T-helper 17 cell (primary cell): Measurements from ENCODE around the gene THUMPD3. TPM values are rescaled to one million over a fixed set of nuclear protein-coding genes. Genes with fewer than 3 reads are reported as not detected.

ENCODE experiments used
- ATAC-seq: fragments of 150-1000 bp; cut with Tn5 transposase; 2 replicates; pipeline ENCODE4 v1.10.0; 2021; ENCODE audit warnings: mild to moderate bottlenecking, moderate library complexity
- DNase-seq, 3 donors: peaks; one replicate each; pipeline versions ENCODE4 v3.0.0 to v3.0.0-alpha.2; 2020 to 2021
- H3K9me3 ChIP-seq: one replicate; pipeline ENCODE4 v1.7.0; 2013; ENCODE audit warnings: low read length, mild to moderate bottlenecking; ENCODE audit not compliant: control insufficient read depth, poor library complexity, severe bottlenecking
- H3K27ac Mint-ChIP-seq: one replicate; pipeline ENCODE4 v1.8.0; 2022; ENCODE audit warnings: mild to moderate bottlenecking, moderate library complexity, mixed read lengths
- H3K27me3 Mint-ChIP-seq: one replicate; pipeline ENCODE4 v1.8.0; 2022; ENCODE audit warnings: mixed read lengths
- H3K36me3 Mint-ChIP-seq: one replicate; pipeline ENCODE4 v1.8.0; 2022; ENCODE audit warnings: low read depth, mixed read lengths
- H3K4me1 Mint-ChIP-seq: one replicate; pipeline ENCODE4 v1.8.0; 2022; ENCODE audit warnings: mild to moderate bottlenecking, mixed read lengths
- H3K4me3 Mint-ChIP-seq: one replicate; pipeline ENCODE4 v1.8.0; 2022; ENCODE audit warnings: mild to moderate bottlenecking, moderate library complexity, mixed read lengths
- total RNA-seq, 4 donors: library from RNA in 2 of 4; stranded (reverse) in 2 of 4; gene quantifications; one replicate each; pipeline ENCODE4 v1.2.3 and lab custom pipeline; 2022 to 2026

The THUMPD3 gene
- total RNA-seq, 2 donors from 2014 or later = 36.9 to 50.3 TPM

DNA sequence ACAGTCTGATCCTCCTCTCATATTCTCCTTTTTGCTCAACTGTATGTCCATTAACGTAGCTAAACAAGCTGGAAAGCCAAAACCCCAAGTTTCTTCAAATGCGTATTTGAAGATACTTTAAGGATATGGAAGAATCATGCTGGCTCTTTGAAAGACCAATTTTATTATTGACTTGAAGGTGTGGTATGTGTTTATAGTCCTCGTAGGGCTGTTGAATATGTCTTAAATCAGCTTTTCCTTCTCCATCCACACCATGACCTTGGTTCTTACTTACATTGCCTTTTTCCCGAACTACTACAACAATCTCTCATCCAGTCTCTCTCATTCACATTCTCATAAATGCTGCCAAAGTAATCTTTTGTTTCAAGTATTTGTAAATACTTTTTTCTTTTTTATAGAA, 19.7 kb upstream of the THUMPD3 start:
- no peaks in the 10 kb centered on the region for H3K9me3 ChIP-seq
- no peak overlapping the region for H3K4me3 Mint-ChIP-seq
- peaks cover 4% of the 10 kb centered on the region for H3K27me3 Mint-ChIP-seq
- peak overlapping the region; percentile 12 for H3K27ac Mint-ChIP-seq
- ATAC-seq (no peak), DNase-seq (no peak)
- no peaks in the 10 kb centered on the region for H3K36me3 Mint-ChIP-seq
- H3K4me1 Mint-ChIP-seq = no peaks in the 10 kb centered on the region

DNA sequence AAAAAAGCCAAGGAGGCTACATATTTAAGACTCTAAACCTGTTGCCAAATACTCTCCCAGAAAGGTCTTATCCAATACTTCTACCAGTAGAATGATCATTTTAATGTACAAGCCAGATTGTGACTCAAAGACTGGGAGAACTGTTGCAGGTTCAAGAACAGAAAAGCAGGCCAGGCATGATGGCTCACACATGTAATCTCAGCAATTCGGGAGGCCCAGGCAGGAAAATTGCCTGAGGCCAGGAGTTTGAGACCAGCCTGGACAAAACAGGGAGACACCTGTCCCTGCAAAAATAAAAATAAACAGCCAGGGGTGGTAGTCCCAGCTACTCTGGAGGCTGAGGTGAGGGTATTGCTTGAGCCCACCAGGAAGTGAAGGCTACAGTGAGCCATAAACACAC, 17.8 kb upstream of the THUMPD3 start:
- Mint-ChIP-seq H3K36me3 (no peaks in the 10 kb centered on the region), H3K4me3 (no peak overlapping the region), H3K4me1 (no peaks in the 10 kb centered on the region), H3K27ac (no peak overlapping the region), H3K27me3 (no peaks in the 10 kb centered on the region)
- ATAC-seq (no peak), DNase-seq (no peak)
- H3K9me3 ChIP-seq = no peaks in the 10 kb centered on the region

DNA sequence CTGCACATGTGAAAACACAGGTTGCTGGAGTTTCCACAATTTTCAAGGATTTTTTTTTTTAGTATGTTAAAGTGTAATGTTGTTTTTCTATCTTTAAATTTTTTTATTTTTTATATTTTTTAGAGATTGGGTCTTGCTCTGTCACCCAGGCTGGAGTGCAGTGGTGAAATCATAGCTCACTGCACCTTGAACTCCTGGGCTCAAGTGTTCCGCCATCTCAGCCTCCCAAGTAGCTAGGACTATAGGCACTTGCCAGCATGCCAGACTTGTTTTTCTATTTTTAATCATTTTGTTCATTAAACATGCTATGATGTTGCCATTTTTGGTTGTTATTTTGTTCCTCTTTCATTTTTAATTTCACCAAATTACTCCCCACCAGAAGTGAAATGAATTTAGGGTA, 16.7 kb upstream of the THUMPD3 start:
- Mint-ChIP-seq H3K4me3 (no peak overlapping the region), H3K4me1 (no peaks in the 10 kb centered on the region), H3K36me3 (no peaks in the 10 kb centered on the region), H3K27ac (no peak overlapping the region), H3K27me3 (no peaks in the 10 kb centered on the region)
- DNase-seq (no peak), ATAC-seq (no peak)
- H3K9me3 ChIP-seq = no peaks in the 10 kb centered on the region

DNA sequence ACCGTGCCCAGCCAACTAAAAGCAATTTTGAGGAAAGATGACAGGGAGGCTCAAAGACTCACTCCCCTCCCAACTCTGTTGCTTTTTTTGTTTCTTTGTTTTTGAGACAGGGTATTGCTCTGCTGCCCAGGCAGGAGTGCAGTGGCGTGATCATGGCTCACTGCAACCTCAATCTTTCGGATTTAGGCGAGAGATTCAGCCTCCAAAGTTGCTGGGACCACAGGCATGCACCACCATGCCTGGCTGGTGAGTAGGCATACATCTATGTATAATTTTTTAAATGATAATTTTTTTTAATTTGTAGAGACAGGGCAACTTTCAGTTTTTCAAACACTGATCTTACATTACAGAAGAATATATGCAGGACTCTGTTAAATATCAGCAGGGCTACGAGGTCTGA, 15.8 kb upstream of the THUMPD3 start:
- H3K9me3 ChIP-seq = no peaks in the 10 kb centered on the region
- no peaks in the 10 kb centered on the region for H3K27me3 Mint-ChIP-seq
- no peaks in the 10 kb centered on the region for H3K4me1 Mint-ChIP-seq
- no peak overlapping the region for H3K27ac Mint-ChIP-seq
- ATAC-seq (no peak), DNase-seq (no peak)
- no peaks in the 10 kb centered on the region for H3K36me3 Mint-ChIP-seq
- no peak overlapping the region for H3K4me3 Mint-ChIP-seq

DNA sequence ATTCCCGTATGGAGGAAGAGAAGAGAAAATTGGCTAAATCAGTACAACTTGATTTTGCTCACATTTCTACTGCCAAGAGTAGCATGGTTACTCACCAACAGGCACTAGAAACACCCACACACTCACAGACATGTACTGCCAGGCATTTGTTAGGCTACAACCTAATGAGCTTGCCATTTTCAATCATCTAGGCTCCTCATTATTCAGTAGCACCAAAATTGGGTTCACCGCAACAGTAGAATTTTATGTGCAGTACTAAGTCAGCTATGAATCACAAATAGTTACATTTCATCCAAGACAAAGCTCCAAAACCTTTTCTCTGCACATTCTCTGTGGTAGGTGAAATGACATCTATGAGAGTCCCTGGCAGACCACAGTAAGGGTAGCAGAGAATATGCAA, 15.0 kb upstream of the THUMPD3 start:
- H3K27me3 Mint-ChIP-seq = no peaks in the 10 kb centered on the region
- no peak overlapping the region for H3K27ac Mint-ChIP-seq
- no peaks in the 10 kb centered on the region for H3K36me3 Mint-ChIP-seq
- ATAC-seq (no peak), DNase-seq (no peak)
- H3K4me1 Mint-ChIP-seq = no peaks in the 10 kb centered on the region
- no peaks in the 10 kb centered on the region for H3K9me3 ChIP-seq
- no peak overlapping the region for H3K4me3 Mint-ChIP-seq

DNA sequence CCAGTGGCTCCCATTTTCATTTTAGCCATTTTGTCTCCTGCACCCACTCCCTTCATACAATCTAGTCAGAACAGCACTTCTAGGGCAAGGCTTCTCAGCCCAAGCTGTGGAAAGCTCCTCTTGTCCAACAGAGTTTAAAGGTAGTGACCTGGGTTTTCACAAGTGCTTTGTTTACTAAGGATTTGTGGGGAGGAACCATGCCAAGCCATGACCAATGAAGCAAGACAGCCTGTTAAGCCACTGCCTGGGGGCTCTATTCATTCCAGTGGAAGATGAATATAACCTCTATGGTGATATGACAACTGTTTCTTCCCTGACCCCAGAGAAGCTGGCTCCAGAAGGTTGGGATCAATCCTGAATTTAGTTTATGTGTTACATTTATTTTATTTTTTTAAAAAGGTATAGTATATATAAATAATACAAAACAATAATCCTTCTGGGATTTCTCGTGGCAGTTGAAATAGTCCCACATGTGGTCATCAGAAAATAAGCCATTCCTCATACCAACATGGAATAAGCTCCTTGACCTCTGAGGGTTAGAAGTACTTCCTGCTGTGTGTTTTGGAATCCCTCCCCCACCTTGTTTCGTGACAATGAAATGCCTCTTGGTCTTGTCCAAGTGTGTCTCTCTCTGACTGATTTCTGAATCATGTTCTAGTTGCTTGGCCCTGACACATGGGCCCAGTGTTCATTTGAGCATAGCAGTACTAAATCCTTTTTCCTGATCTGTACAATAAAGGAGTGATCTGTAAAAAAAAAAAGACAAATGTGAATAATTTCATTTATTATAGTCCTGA, 13.3 kb upstream of the THUMPD3 start:
- H3K27ac Mint-ChIP-seq = no peak overlapping the region
- no peaks in the 10 kb centered on the region for H3K27me3 Mint-ChIP-seq
- H3K4me3 Mint-ChIP-seq = no peak overlapping the region
- H3K36me3 Mint-ChIP-seq = no peaks in the 10 kb centered on the region
- ATAC-seq (no peak), DNase-seq (no peak)
- H3K9me3 ChIP-seq = no peaks in the 10 kb centered on the region
- peaks cover 10% of the 10 kb centered on the region for H3K4me1 Mint-ChIP-seq

DNA sequence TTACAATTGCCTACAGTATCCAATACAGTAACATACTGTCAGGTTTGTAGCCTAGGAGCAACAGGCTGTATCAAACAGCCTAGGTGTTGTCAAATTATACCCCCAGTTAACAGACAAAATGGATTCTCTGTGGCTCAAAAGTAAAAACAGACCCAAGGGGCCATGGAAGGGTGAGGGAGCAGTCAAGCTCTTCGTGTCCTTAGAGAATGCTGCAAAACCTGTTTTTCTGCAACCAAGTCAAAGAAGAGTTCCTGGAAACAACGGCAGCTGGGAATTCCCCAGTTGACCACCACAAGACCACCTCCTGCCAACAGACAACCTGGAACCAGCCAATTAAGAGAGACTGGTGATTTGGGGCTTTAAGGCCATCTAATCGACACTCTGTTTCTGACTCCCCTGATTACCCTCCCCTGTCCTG, 11.1 kb upstream of the THUMPD3 start:
- DNase-seq (no peak), ATAC-seq (no peak)
- H3K27me3 Mint-ChIP-seq = no peaks in the 10 kb centered on the region
- H3K4me1 Mint-ChIP-seq = peaks cover 19% of the 10 kb centered on the region
- H3K4me3 Mint-ChIP-seq = no peak overlapping the region
- no peak overlapping the region for H3K27ac Mint-ChIP-seq
- H3K36me3 Mint-ChIP-seq = no peaks in the 10 kb centered on the region
- H3K9me3 ChIP-seq = no peaks in the 10 kb centered on the region

DNA sequence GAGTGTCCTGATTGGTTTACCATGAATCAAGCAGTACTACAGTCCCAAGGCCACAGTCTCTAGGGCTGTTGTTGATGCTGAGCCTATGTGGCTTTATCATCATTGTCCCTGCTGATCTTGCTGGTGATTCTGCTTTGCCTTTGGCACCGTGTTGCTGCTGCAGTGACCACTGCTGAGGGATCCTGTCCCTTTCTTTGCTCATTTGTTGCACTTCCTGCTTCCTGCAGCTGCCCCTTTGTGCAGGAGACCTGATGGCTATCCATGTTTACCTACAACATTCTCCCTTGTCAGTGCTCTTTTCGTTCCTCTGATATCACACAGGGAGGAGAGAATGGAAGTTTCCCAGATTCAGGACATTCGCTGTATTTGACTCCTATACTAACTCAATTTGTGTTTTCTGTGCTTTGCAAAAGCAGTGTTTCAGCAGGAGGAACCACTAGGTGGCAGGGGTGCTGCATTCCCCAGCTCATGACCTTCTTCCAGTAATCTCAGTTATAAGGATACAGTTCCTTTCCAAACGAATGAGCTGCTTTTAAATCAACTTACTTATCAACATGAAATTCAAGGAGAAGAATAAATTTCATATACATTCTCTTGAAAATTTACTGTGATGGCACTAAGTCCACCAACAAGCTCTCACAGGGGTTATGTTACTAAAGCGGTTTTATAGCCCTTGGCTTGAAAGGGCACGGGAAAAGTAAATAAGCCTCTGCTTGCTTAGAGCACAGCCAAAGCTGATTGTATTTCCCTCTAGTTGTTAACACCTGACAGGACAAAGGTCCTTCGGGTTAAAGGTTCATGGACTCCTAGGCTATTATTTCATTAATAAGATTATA, 9.7 kb upstream of the THUMPD3 start:
- peak; percentile 77 for ATAC-seq
- H3K36me3 Mint-ChIP-seq = no peaks in the 10 kb centered on the region
- no peak overlapping the region for H3K4me3 Mint-ChIP-seq
- H3K4me1 Mint-ChIP-seq = peaks cover 19% of the 10 kb centered on the region
- peak overlapping the region; percentile 85 for H3K27ac Mint-ChIP-seq
- H3K27me3 Mint-ChIP-seq = no peaks in the 10 kb centered on the region
- DNase-seq = peak; percentile 27 to 47 (median 37)
- H3K9me3 ChIP-seq = no peaks in the 10 kb centered on the region

DNA sequence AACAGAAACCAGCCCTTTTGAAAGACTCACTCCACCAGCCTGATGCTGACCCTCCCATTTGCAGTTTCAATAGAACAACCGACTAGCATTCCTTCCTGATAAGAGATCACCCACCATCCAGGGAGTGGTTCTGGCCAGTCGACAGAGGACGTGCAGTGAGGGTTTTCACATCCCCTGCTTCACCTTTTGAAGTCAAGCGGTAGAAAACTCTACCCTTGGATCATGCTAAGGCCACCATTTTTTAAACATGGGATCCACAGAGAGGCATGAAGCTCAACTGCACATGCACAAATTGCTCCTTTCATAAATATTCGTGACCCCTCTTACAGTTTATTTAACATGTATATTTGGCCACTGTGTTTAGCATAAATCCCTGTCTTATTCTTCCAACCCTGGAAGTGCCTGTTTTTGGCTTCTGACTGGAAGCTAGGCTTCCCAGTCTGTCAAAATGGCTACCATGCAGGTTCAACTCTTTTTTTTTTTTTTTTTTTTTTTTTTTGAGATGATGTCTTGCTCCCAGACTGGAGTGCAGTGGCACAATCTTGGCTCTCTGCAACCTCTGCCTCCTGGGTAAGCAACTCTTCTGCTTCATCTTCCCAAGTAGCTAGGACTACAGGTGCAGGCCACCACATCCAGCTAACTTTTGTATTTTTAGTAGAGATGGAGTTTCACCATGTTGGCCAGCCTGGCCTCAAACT, 1.0 kb upstream of the THUMPD3 start:
- H3K9me3 ChIP-seq = no peaks in the 10 kb centered on the region
- Mint-ChIP-seq H3K4me1 (peaks cover 8% of the 10 kb centered on the region), H3K27ac (peak overlapping the region; percentile 98), H3K4me3 (no peak overlapping the region), H3K27me3 (no peaks in the 10 kb centered on the region), H3K36me3 (peaks cover 3% of the 10 kb centered on the region)
- DNase-seq (no peak), ATAC-seq (no peak)

DNA sequence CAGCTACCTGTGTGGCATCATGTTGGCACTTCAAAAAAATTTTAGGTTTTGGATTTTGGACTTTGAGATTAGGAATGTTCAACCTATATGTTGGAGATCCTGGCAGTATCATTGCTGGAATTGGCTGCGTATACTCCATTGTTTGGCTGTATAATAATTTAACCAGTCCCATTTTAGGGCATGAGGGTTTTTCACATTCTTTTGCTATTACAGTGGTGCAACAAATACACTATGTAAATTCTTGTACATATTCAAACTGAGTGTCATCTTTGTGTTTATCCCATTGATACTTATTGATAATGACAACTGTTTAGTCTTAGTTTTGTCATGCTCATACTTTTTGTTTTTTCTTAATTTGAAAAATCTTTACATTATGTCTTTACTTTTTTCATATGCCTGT, 6.7 kb downstream of the THUMPD3 start:
- ATAC-seq = no peak
- peaks cover 6% of the 10 kb centered on the region for H3K36me3 Mint-ChIP-seq
- H3K9me3 ChIP-seq = no peaks in the 10 kb centered on the region
- no peak overlapping the region for H3K27ac Mint-ChIP-seq
- H3K4me1 Mint-ChIP-seq = peaks cover 13% of the 10 kb centered on the region
- H3K27me3 Mint-ChIP-seq = no peaks in the 10 kb centered on the region
- no peak for DNase-seq
- H3K4me3 Mint-ChIP-seq = no peak overlapping the region

DNA sequence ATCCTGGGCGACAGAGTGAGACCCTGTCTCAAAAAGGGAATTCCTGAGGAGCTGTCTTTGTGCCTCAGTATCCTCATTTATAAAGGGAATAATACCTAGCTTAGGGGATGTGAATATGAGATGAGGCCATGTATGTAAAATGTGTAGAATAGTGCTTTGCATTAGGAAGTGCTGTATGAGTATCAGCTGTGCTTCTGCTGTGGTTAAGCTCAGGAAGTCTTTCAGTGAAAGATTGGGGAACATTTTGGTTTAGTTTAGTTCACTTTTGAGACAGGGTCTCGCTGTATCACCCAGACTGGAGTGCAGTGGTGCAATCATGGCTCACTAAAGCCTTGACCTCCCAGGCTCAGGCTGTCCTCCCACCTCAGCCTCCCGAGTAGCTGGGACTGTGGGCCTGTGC, 10.6 kb downstream of the THUMPD3 start:
- DNase-seq = no peak
- Mint-ChIP-seq H3K27ac (no peak overlapping the region), H3K4me3 (no peak overlapping the region), H3K4me1 (peaks cover 25% of the 10 kb centered on the region), H3K27me3 (no peaks in the 10 kb centered on the region), H3K36me3 (peaks cover 17% of the 10 kb centered on the region)
- ATAC-seq = peak; percentile 39
- H3K9me3 ChIP-seq = no peaks in the 10 kb centered on the region

DNA sequence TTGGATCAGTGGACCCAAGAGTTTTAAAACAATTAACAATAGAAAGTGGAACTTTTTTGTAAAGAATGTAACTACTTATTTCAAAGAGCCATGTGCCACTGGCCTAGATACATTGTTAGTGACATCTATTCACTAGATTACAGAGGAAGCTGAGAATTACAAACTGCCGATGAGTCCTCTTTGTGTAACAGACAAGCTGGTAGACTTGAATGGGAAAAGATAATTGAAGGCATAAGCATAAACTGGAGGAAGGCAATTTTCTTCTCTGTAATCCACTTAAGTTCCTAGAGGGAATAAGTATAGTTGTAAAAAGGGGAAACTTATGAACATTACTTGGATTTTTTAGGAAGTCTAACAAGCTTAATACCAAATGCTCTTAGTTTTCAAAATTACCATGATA, 15.1 kb downstream of the THUMPD3 start:
- ATAC-seq = no peak
- H3K4me3 Mint-ChIP-seq = no peak overlapping the region
- H3K27me3 Mint-ChIP-seq = no peaks in the 10 kb centered on the region
- peak overlapping the region; percentile 51 for H3K27ac Mint-ChIP-seq
- DNase-seq = no peak
- H3K9me3 ChIP-seq = no peaks in the 10 kb centered on the region
- peaks cover 13% of the 10 kb centered on the region for H3K36me3 Mint-ChIP-seq
- peaks cover 19% of the 10 kb centered on the region for H3K4me1 Mint-ChIP-seq

DNA sequence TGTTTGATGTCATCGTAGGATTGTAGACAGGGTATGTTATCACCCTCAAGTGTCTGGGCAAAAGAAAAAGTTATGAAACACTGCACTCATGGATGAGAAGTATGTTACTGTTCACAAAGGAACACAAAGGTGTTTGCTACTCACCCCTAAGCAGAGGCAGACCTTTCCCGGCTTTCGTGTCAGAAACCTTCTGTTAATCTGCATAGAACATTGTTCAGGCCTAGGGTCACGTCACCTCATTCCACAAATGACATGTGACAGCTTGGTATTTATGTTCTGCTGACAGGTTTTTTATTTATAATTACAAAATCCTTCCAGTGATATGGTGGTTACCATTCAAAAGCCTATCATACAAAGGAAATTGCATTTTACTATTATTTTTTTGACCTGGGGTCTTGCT, 16.5 kb downstream of the THUMPD3 start:
- no peak overlapping the region for H3K4me3 Mint-ChIP-seq
- ATAC-seq (no peak), DNase-seq (no peak)
- H3K27me3 Mint-ChIP-seq = no peaks in the 10 kb centered on the region
- no peaks in the 10 kb centered on the region for H3K9me3 ChIP-seq
- peaks cover 16% of the 10 kb centered on the region for H3K4me1 Mint-ChIP-seq
- peak overlapping the region; percentile 60 for H3K27ac Mint-ChIP-seq
- H3K36me3 Mint-ChIP-seq = peaks cover 13% of the 10 kb centered on the region
